Measurements from ENCODE around the gene HIBADH.

GRCh38 chr7:27533652-27534081 lies 129.0 kb downstream of the HIBADH start:
- TF ChIP-seq CTCF (IDR thresholded peaks at IDR 0.05) (no peak), POLR2AphosphoS5 (IDR thresholded peaks at IDR 0.05; ENCODE audit: insufficient read depth in 1 of 2, low read depth in 1 of 2) (no peak)

All from vagina (tissue), 2 donors.